Measurements from ENCODE around the gene EXOSC6.
"Not testable (repeated sequence)": the region's sequence is repeated elsewhere in the genome, so short reads cannot be mapped to it uniquely, and the experiment has no call there.

Gene EXOSC6

DNA sequence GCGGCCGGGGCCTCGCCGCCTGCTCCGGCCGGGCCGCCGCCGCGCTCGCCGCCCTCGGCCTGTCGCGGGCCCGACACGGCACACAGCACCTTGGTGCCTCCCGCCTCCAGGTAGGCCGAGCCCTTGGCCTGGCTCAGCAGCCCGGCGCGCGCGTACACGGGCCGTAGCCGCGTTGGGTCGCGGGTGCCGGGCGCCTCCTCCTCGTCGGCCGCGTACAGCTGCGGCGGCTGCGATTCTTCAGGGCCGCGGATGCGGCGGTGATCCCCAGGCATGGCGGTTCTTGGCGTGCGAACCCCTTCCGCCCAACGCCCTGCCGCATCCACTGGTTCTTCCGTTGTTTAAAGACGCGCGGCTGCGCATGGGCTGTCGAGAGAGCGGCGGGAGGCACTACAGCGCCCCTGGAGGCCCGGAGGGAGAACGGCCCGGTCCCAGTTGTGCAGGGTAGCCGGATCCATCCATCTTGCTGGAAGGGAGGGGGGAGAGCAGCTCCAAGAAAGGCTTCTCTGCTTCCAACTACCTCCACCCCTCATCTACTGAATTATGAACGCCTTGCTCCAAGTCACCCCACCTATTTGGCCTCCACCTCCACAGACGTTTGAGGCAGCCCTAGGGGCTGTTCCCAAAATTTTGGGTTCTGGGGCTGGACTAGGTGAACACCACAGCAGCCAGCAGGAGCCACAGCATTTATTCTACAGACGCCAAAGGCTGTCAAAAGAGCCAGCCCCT, at the start of gene EXOSC6:
TSS of gene EXOSC6 (minus strand) at position 312 of the 726 bp plus-strand sequence. CDS start at position 272, 40 bp downstream.
- peak; percentile 95 for DNase-seq

DNA sequence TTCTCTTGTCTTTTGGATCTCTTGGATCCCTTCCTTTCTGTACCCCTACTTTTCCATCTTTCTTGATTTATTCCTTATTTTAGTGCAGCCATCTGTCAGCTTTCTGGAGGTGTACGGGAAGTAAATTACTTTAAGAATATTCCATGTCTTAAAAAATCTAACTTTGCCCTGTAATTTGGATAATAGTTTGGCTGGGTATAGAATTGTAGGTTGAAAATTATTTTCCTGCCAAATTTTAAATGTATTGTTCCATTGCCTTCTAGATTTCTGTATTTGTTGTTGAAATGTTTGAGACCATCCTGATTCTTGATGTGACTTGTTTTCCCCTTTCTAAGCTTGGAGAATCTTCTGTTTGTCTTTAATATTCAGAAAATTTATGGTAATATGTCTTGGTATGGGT, 49.4 kb upstream of the EXOSC6 start:
- DNase-seq: no peak

- DNase-seq: peak; percentile 74
These were observed 47.5 kb upstream of the EXOSC6 start, which contains the start of gene DDX19B for GRCh38 chr16:70298988-70299938. DDX19B (plus strand) TSS chr16:70299186; CDS start chr16:70299298, 112 bp downstream.

DNA sequence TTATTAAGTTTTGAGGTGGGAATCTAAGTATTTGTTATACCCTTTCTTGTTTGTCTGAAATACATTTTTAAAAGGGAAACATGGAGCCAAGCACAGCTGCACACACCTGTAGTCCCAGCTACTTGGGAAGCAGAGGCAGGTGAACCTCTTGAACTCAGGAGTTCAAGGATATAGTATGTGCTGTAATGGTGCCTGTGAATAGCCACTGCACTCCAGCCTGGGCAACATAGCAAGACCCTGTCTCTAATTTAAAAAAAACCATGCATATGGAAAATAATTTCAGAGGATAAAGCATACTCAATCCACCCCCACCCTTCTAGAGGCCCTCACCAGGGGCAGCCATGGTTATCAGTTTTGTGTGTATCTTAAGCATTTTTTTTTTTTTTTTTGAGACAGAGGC, 43.9 kb upstream of the EXOSC6 start:
- no peak for DNase-seq

GRCh38 chr16:70294385-70295025, 42.8 kb upstream of the EXOSC6 start:
- no peak for DNase-seq

GRCh38 chr16:70292148-70292547, 40.4 kb upstream of the EXOSC6 start:
- not testable (repeated sequence) for DNase-seq

GRCh38 chr16:70290949-70291519, 39.3 kb upstream of the EXOSC6 start:
- DNase-seq: no peak

DNA sequence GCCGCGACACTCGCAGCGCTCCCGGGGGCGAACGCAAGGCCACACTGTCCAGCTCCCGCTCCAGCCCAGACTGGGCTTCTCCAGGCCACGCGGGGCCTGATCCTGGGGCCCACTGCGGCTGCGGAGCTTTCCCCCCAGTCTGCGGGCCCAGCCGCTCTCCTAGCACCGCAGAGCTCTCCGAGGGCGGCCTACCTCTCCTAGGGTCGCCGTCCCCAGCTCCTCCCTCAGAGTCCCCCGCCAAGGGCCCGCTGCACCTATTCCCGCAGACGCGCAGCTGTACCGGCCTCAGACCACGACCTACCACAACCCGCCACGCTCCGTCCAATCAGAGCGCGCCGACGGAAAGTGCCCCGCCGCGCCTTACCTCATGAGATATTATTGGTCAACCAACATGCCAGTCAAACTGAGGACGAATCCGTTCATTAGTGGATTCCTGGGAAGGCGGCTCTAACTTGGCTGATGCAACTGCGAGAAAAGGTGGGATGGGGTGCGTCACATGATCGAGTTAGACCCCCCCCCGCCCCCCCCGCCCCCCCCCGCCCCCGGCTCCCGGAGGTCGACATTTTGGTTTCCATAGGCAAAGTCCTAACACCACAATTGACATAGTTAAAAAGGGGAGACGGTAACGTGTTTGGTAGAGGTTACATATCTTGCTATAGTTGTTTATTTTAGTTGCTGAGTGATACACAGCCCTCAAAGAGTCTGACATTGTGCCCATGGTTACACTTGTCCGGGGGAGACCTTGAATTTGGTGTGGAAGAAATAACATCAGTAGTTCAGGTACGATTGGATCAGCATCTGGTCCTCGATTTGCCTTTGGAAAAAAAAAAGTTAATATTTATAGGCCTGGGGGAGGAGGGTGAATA, 37.7 kb upstream of the EXOSC6 start, which contains the start of gene AARS1:
TSS of gene AARS1 (minus strand) at position 278 of the 866 bp plus-strand sequence. CDS start 6,743 bp downstream, outside the sequence.
- DNase-seq: peak; percentile 96

- DNase-seq: not testable (repeated sequence)
These were observed 35.7 kb upstream of the EXOSC6 start for GRCh38 chr16:70287304-70287971.

DNA sequence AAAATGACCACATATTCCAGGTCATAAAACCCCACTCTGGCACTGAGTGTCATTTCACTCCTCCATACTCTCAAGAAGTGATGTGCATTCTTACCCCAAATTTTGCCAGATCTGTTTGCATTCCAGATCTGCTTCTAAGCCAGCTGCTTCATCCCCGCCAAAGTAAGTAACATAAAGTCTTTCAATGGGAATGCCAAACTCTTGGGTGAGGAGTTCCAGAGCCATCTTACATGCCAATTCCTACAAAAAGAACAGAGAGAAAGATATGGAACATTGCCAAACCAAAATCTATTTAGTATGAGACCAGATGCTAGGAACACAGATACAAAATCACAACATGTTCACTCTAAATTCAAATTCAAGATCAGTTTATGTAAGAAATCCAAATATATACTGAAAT, 24.7 kb upstream of the EXOSC6 start:
- DNase-seq: no peak

GRCh38 chr16:70271696-70272095, 20.0 kb upstream of the EXOSC6 start:
- DNase-seq: no peak

- DNase-seq: no peak
These were observed 18.4 kb upstream of the EXOSC6 start for GRCh38 chr16:70270176-70270575.

- no peak for DNase-seq
These were observed 17.7 kb upstream of the EXOSC6 start for GRCh38 chr16:70269471-70269870.

DNA sequence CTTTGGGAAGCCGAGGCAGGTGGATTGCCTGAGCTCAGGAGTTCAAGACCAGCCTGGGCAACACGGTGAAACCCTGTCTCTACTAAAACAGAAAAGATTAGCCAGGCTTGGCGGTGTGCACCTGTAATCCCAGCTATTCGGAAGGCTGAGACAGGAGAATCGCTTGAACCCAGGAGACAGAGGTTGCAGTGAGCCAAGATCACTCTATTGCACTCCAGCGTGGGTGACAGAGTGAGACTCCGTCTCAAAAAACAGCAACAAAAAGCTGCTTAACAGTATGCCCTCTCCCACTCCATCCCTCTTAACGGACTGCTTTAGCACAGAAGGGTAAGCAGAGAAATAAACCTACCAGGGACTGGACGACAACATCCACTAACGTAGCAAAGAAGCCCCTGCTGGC, 16.2 kb upstream of the EXOSC6 start:
- DNase-seq: not testable (repeated sequence)

DNA sequence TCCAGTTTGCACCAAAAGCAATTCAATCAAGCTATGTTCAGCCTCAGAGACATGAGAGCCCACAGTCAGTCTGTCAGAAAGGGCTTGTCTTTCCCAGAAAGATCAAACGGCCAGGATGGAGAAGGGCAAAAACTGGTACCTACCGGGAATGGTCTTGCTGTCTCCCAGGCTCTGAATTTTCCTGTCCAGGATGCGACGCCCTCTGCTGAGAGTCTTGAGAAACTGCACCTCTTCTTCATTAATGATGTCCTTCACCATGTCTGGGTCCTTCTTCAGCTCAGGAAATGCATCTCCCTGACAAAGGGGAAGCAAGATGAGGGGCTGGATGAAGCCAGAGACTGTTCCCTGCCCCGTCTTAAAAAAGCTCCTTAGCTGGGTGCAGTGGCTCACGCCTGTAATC, 15.8 kb upstream of the EXOSC6 start:
- DNase-seq: peak; percentile 30

- DNase-seq: not testable (repeated sequence)
These were observed 8.2 kb upstream of the EXOSC6 start for GRCh38 chr16:70259903-70260302.

DNA sequence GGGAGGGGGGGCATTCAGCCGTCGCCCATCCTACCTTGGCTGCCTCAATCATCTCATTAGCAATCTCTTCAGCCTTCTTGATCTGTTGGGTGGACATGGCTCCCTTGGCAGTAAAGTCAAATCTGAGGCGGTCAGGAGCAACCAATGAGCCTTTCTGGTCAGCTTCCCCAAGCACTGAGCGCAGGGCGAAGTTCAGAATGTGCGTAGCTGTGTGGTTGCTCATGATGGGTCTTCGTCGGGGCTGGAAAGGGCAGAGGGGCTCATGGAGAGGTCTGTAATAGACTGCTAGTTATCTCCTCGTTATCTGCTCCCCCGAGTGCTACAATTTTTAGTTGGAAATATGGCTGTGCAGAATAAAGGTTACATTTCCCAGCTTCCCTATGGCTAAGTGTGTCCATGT, 7.2 kb upstream of the EXOSC6 start:
- DNase-seq: no peak

GRCh38 chr16:70258065-70258464, 6.3 kb upstream of the EXOSC6 start:
- no peak for DNase-seq

- no peak for DNase-seq
These were observed 5.7 kb upstream of the EXOSC6 start for GRCh38 chr16:70257391-70257790.

DNA sequence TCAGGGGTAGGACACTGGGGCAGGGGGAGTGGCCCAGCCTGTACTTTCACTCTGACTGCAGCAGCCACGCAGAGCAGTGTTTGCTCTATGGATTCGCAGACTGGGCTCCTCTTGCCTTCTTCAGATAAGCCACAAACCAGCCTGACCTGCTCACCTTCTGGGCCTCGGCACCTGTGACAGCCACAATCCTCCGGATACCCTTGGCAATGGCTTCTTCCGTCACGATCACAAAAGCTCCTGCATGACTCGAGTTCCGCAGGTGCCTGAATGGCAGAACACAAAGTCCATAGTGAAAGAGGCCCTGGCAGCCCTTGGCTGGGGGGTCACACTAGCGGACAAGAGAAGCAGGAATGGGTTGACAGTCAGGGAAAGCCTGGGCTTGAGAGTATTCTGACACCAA, 3.8 kb upstream of the EXOSC6 start:
- no peak for DNase-seq

DNA sequence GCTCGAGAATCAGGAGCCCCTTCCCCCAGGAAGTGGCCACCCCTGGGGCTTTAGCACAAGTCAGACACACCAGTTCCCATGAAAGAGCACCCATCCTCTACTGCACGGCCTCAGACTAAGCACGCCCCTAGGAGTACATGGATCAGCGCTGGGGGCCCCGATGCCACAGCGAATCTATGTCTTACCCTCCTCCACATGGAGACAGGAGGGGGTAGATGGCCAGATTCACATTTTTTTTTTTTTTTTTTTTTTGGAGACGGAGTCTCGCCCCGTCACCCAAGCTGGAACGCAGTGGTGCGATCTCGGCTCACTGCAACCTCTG, 3.2 kb upstream of the EXOSC6 start:
- DNase-seq: no peak

Data from activated CD4-positive, alpha-beta T cell treated with anti-CD3 and anti-CD28 coated beads for 48 hours (primary cell).